GM19023 (cell line): ENCODE measurements around the gene GLIPR1L1.
"Not testable (repeated sequence)": the region's sequence is repeated elsewhere in the genome, so short reads cannot be mapped to it uniquely, and the experiment has no call there.

Experiments used
- ATAC-seq: cut with Tn5 transposase; IDR thresholded peaks from one replicate; pipeline ENCODE4 v1.9.1; 2021; ENCODE audit warnings: mild to moderate bottlenecking, moderate library complexity; ENCODE audit not compliant: unreplicated experiment

GLIPR1L1 gene

GRCh38 chr12:75346215-75346614 lies 11.7 kb downstream of the GLIPR1L1 start:
- ATAC-seq: not testable (repeated sequence)

- no peak for ATAC-seq
Measured at GRCh38 chr12:75349946-75350345, 15.5 kb downstream of the GLIPR1L1 start.

GRCh38 chr12:75350413-75350812 lies 15.9 kb downstream of the GLIPR1L1 start:
- ATAC-seq: no peak

- no peak for ATAC-seq
Measured at GRCh38 chr12:75354011-75354410, 19.5 kb downstream of the GLIPR1L1 start.

- no peak for ATAC-seq
Measured at GRCh38 chr12:75360920-75361319, 26.4 kb downstream of the GLIPR1L1 start.

GRCh38 chr12:75361408-75361807 lies 26.9 kb downstream of the GLIPR1L1 start:
- no peak for ATAC-seq

- ATAC-seq: no peak
Measured at GRCh38 chr12:75364919-75365318, 30.4 kb downstream of the GLIPR1L1 start.

GRCh38 chr12:75366629-75367028 lies 32.2 kb downstream of the GLIPR1L1 start:
- ATAC-seq: peak; percentile 88

GRCh38 chr12:75374971-75375370 lies 40.5 kb downstream of the GLIPR1L1 start:
- ATAC-seq: no peak

- no peak for ATAC-seq
Measured at GRCh38 chr12:75378354-75378753, 43.9 kb downstream of the GLIPR1L1 start.

- ATAC-seq: no peak
Measured at GRCh38 chr12:75389061-75389460, 54.6 kb downstream of the GLIPR1L1 start.

GRCh38 chr12:75389706-75390105 lies 55.2 kb downstream of the GLIPR1L1 start:
- no peak for ATAC-seq

GRCh38 chr12:75390156-75390898 lies 55.9 kb downstream of the GLIPR1L1 start:
- no peak for ATAC-seq

GRCh38 chr12:75390899-75391538 lies 56.5 kb downstream of the GLIPR1L1 start, which contains the start of gene GLIPR1L2:
TSS of gene GLIPR1L2 (plus strand) at chr12:75391089. CDS start at chr12:75391117, 28 bp downstream.
- ATAC-seq: peak; percentile 97

GRCh38 chr12:75404231-75404630 lies 69.8 kb downstream of the GLIPR1L1 start:
- no peak for ATAC-seq

GRCh38 chr12:75407683-75408082 lies 73.2 kb downstream of the GLIPR1L1 start:
- ATAC-seq: no peak

GRCh38 chr12:75409830-75410229 lies 75.4 kb downstream of the GLIPR1L1 start:
- ATAC-seq: no peak

GRCh38 chr12:75414671-75415070 lies 80.2 kb downstream of the GLIPR1L1 start:
- ATAC-seq: no peak

GRCh38 chr12:75419841-75420240 lies 85.4 kb downstream of the GLIPR1L1 start:
- no peak for ATAC-seq
